ENCODE data around the gene UTP20.
"Not testable (repeated sequence)": the region's sequence is repeated elsewhere in the genome, so short reads cannot be mapped to it uniquely, and the experiment has no call there.

UTP20 gene

GRCh38 chr12:101356794-101357193 lies 76.9 kb downstream of the UTP20 start:
- Mint-ChIP-seq H3K36me3 (ENCODE audit: low read depth) (peaks cover 22% of the 10 kb centered on the region), H3K4me1 (ENCODE audit: low read depth) (no peaks in the 10 kb centered on the region), H3K4me3 (no peak overlapping the region), H3K9me3 (no peaks in the 10 kb centered on the region), H3K27me3 (ENCODE audit: low read depth) (no peaks in the 10 kb centered on the region), H3K27ac (no peak overlapping the region)

DNA sequence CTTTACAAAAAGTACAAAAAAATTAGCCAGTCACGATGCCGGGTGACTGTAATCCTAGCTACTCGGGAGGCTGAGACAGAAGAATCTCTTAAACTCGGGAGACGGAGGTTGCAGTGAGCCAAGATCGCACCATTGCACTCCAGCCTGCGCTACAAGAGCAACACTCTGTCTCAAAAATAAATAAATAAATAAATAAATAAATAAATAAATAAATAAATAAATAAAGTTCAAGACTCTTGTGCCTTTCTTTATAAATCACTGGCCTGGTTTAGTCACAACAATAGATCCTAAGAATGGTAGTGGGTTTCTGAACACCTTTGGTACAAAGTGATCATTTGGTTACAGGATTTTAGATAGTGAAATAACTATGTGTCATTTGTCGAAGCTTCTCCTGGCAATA lies 81.5 kb downstream of the UTP20 start:
- no peak overlapping the region for H3K27ac Mint-ChIP-seq
- no peaks in the 10 kb centered on the region for H3K4me1 Mint-ChIP-seq (ENCODE audit: low read depth)
- peaks cover 27% of the 10 kb centered on the region for H3K36me3 Mint-ChIP-seq (ENCODE audit: low read depth)

DNA sequence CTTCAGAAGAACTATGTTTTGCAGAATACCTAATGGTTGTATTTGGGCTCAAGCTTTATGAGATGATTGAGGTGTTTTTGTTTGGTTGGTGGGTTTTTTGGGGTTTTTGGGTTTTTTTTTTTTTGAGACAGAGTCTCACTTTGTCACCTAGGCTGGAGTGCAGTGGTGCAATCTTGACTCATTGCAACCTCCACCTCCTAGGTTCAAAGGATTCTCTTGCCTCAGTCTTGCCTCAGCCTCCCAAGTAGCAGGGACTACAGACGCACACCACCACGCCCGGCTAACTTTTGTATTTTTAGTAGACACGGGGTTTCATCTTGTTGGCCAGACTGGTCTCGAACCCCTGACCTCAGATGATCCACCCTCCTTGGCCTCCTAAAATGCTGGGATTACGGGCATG lies 88.1 kb downstream of the UTP20 start:
- Mint-ChIP-seq H3K27ac (no peak overlapping the region), H3K36me3 (ENCODE audit: low read depth) (peaks cover 33% of the 10 kb centered on the region), H3K27me3 (ENCODE audit: low read depth) (no peaks in the 10 kb centered on the region), H3K4me3 (no peak overlapping the region), H3K4me1 (ENCODE audit: low read depth) (no peaks in the 10 kb centered on the region), H3K9me3 (no peaks in the 10 kb centered on the region)

More for the DNA sequence above, 81.5 kb downstream of the UTP20 start:
- Mint-ChIP-seq H3K27me3 (ENCODE audit: low read depth) (no peaks in the 10 kb centered on the region), H3K9me3 (no peaks in the 10 kb centered on the region), H3K4me3 (no peak overlapping the region)

DNA sequence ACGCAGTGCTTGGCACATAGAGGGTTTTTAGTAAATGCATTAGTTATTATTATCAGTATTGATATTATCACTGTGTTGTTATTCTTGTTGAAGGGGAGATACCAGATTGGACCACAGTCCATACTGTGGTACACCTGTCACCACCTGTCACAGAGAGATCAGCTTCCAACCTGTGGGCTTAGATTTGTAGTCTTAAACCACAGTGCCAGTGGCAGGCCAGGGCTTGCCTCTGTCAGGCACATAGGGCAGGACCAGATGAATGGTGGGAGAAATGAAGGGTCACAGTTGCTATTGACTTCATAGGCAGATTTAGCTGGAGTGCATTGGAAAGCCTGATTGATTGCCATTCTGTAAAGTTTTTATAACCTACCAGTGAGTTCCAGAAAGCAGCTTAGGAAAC lies 92.5 kb downstream of the UTP20 start:
- Mint-ChIP-seq H3K36me3 (ENCODE audit: low read depth) (peaks cover 28% of the 10 kb centered on the region), H3K27ac (no peak overlapping the region), H3K9me3 (no peaks in the 10 kb centered on the region), H3K4me1 (ENCODE audit: low read depth) (peaks cover 2% of the 10 kb centered on the region), H3K27me3 (ENCODE audit: low read depth) (no peaks in the 10 kb centered on the region), H3K4me3 (no peak overlapping the region)

- H3K4me1 Mint-ChIP-seq (ENCODE audit: low read depth) = peaks cover 2% of the 10 kb centered on the region
- peaks cover 31% of the 10 kb centered on the region for H3K36me3 Mint-ChIP-seq (ENCODE audit: low read depth)
- no peaks in the 10 kb centered on the region for H3K27me3 Mint-ChIP-seq (ENCODE audit: low read depth)
- H3K4me3 Mint-ChIP-seq = no peak overlapping the region
- no peak overlapping the region for H3K27ac Mint-ChIP-seq
- no peaks in the 10 kb centered on the region for H3K9me3 Mint-ChIP-seq
Measured at GRCh38 chr12:101375573-101375972, 95.7 kb downstream of the UTP20 start.

- H3K9me3 Mint-ChIP-seq = no peaks in the 10 kb centered on the region
- no peak overlapping the region for H3K27ac Mint-ChIP-seq
- no peaks in the 10 kb centered on the region for H3K27me3 Mint-ChIP-seq (ENCODE audit: low read depth)
- H3K36me3 Mint-ChIP-seq (ENCODE audit: low read depth) = peaks cover 26% of the 10 kb centered on the region
- H3K4me1 Mint-ChIP-seq (ENCODE audit: low read depth) = peaks cover 2% of the 10 kb centered on the region
- H3K4me3 Mint-ChIP-seq = no peak overlapping the region
Measured at GRCh38 chr12:101379149-101379548, 99.2 kb downstream of the UTP20 start.

DNA sequence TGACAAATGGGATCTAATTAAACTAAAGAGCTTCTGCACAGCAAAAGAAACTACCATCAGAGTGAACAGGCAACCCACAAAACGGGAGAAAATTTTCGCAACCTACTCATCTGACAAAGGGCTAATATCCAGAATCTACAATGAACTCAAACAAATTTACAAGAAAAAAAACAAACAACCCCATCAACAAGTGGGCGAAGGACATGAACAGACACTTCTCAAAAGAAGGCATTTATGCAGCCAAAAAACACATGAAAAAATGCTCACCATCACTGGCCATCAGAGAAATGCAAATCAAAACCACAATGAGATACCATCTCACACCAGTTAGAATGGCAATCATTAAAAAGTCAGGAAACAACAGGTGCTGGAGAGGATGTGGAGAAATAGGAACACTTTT lies 111.3 kb downstream of the UTP20 start:
- not testable (repeated sequence) for H3K4me1 Mint-ChIP-seq (ENCODE audit: low read depth); H3K9me3 Mint-ChIP-seq; H3K27ac Mint-ChIP-seq; H3K27me3 Mint-ChIP-seq (ENCODE audit: low read depth); H3K4me3 Mint-ChIP-seq
- H3K36me3 Mint-ChIP-seq (ENCODE audit: low read depth) = peaks cover 47% of the 10 kb centered on the region

- peak overlapping the region; percentile 93 for H3K27ac Mint-ChIP-seq
- no peaks in the 10 kb centered on the region for H3K9me3 Mint-ChIP-seq
- H3K36me3 Mint-ChIP-seq (ENCODE audit: low read depth) = peaks cover 1% of the 10 kb centered on the region
- peak overlapping the region; percentile 98 for H3K4me3 Mint-ChIP-seq
- H3K4me1 Mint-ChIP-seq (ENCODE audit: low read depth) = peaks cover 17% of the 10 kb centered on the region
- H3K27me3 Mint-ChIP-seq (ENCODE audit: low read depth) = peaks cover 6% of the 10 kb centered on the region
Measured at GRCh38 chr12:101407049-101407435, 127.1 kb downstream of the UTP20 start.

DNA sequence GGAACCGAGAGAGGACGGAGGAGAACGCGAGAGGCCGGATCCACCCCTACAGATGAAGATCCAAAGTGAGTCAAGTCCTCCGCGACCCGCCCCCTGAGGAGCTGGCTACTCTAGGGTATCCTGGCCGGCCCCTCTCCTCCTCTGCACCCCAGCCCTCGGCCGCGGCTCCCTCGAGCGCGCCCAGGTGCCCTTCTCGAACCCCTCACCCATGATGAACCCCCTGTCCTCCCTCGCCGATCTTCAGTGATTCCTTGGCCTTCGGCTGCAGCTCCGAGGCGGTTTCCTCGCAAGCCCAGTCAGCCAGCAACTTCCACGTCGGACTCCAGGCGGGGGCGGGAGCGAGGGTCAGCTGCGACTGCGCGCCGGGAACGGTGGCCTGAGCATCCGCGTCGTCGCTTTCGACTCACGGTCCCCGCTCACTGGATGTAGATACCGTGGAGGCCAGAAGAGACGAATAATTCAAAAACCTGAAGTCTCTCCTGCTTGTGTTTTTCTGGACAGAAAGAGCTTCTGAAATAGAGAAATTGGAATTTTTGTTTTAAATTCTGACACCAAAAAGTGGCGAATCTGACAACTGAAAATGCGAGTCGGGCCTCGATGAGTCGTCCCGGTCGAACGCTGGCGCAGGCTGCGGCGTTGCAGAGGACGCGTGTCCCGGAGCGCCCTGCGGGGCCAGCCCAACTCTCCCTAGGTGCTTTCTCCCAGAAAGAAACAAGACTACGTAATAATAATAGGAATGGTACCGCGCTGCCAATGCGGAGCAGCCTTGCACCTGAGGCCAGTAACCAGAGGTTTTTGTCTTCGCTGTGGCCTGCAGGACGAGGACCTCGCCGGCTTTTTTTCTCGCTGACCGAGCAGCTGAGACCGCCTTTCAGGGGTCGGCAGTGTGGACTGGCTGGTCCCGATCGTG lies 127.8 kb downstream of the UTP20 start, which contains the start of gene ARL1:
ARL1 (minus strand) TSS at position 337 of the 910 bp plus-strand sequence; CDS start at position 210, 127 bp downstream.
- peaks cover 17% of the 10 kb centered on the region for H3K4me1 Mint-ChIP-seq (ENCODE audit: low read depth)
- H3K36me3 Mint-ChIP-seq (ENCODE audit: low read depth) = peaks cover 1% of the 10 kb centered on the region
- H3K27me3 Mint-ChIP-seq (ENCODE audit: low read depth) = peaks cover 13% of the 10 kb centered on the region

DNA sequence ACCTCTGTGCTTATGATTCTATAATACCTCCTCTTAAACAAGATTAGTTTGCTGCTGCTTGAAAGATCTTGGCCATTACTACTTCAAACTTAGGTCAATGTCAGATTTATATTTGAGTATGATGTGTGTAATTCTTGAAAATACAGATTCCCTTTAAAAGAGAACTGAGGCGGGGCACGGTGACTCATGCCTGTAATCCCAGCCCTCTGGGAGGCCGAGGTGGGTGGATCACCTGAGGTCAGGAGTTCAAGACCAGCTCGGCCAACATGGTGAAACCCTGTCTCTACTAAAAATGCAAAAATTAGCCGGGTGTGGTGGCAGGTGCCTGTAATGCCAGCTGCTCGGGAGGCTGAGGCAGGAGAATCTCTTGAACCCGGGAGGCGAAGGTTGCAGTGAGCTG lies 130.3 kb downstream of the UTP20 start:
- not testable (repeated sequence) for H3K36me3 Mint-ChIP-seq (ENCODE audit: low read depth); H3K27ac Mint-ChIP-seq; H3K4me3 Mint-ChIP-seq; H3K9me3 Mint-ChIP-seq
- peaks cover 16% of the 10 kb centered on the region for H3K4me1 Mint-ChIP-seq (ENCODE audit: low read depth)
- peaks cover 23% of the 10 kb centered on the region for H3K27me3 Mint-ChIP-seq (ENCODE audit: low read depth)

More for the DNA sequence above, 127.8 kb downstream of the UTP20 start, which contains the start of gene ARL1:
- peak within 1 kb of the TSS; percentile 93 for H3K27ac Mint-ChIP-seq
- H3K4me3 Mint-ChIP-seq = peak within 1 kb of the TSS; percentile 98
- no peaks in the 10 kb centered on the region for H3K9me3 Mint-ChIP-seq

DNA sequence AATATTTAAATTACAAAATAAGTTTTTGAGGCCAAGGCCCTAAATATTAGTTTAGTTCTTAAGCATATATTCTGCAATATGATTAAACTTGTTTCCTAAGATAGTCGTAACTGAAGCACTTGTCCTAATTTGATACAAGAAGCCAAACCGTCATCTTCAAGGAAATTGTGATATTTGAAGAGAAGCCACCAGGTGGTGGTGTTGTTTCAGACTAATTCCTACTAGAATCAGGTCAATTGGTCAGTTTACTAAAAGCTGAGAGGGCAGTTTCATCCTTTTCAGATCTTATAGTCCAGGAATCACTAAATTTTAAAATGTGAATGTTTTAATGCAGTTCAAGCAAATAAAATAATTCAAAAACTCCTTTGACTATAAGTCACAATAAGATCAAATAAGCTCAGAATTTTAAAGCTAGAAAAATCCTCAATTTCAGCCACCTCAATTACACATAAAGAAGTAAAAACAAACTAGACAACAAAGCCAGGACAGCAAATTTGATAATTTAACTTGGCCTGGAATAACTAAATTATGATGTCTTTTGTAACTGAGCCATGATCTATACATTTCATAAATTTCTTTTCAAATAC lies 134.7 kb downstream of the UTP20 start:
- Mint-ChIP-seq H3K4me3 (no peak overlapping the region), H3K27ac (no peak overlapping the region), H3K27me3 (ENCODE audit: low read depth) (peaks cover 29% of the 10 kb centered on the region), H3K4me1 (ENCODE audit: low read depth) (no peaks in the 10 kb centered on the region), H3K36me3 (ENCODE audit: low read depth) (no peaks in the 10 kb centered on the region), H3K9me3 (no peaks in the 10 kb centered on the region)

- Mint-ChIP-seq H3K36me3 (ENCODE audit: low read depth) (no peaks in the 10 kb centered on the region), H3K4me3 (no peak overlapping the region), H3K27ac (no peak overlapping the region)
Measured at GRCh38 chr12:101415228-101415627, 135.3 kb downstream of the UTP20 start.

DNA sequence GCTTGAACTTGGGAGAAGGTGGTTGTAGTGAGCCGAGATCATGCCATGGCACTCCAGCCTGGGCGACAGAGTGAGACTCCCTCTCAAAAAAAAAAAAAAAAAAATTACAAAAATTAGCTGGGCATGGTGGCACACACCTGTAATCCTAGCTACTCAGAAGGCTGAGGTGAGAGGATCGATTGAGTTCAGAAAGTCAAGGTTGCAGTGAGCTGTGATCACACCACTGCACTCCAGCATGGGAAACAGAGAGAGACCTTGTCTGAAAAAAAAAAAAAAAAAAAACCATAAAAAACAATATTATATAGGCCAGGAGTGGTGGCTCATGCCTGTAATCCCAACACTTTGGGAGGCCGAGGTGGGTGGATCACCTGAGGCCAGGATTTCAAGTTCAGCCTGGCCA lies 142.2 kb downstream of the UTP20 start:
- H3K4me3 Mint-ChIP-seq; H3K27me3 Mint-ChIP-seq (ENCODE audit: low read depth); H3K36me3 Mint-ChIP-seq (ENCODE audit: low read depth); H3K9me3 Mint-ChIP-seq; H3K4me1 Mint-ChIP-seq (ENCODE audit: low read depth); H3K27ac Mint-ChIP-seq: not testable (repeated sequence)

More at GRCh38 chr12:101415228-101415627, 135.3 kb downstream of the UTP20 start:
- H3K4me1 Mint-ChIP-seq (ENCODE audit: low read depth) = no peaks in the 10 kb centered on the region
- no peaks in the 10 kb centered on the region for H3K9me3 Mint-ChIP-seq
- H3K27me3 Mint-ChIP-seq (ENCODE audit: low read depth) = peaks cover 24% of the 10 kb centered on the region

DNA sequence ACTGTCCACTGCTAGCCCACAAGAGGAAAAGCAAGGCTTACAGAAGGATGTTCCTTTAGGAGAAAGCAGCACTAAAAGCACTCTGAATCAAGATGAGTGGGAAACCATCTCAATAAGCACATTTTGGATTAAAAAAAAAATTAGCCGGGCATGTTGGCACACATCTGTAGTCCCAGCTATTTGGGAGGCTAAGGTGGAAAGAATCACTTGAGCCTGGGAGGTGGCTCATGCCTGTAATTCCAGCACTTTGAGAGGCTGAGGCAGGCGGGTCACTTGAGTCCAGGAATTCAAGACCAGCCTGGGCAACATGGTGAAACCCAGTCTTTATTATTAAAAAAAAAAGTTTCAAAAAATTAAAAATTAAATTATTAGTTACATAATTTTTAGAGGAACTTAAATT lies 144.7 kb downstream of the UTP20 start:
- H3K4me3 Mint-ChIP-seq = no peak overlapping the region
- H3K4me1 Mint-ChIP-seq (ENCODE audit: low read depth) = no peaks in the 10 kb centered on the region
- H3K27me3 Mint-ChIP-seq (ENCODE audit: low read depth) = peaks cover 4% of the 10 kb centered on the region
- no peaks in the 10 kb centered on the region for H3K36me3 Mint-ChIP-seq (ENCODE audit: low read depth)
- no peaks in the 10 kb centered on the region for H3K9me3 Mint-ChIP-seq
- H3K27ac Mint-ChIP-seq = no peak overlapping the region

GRCh38 chr12:101430456-101430855 lies 150.6 kb downstream of the UTP20 start:
- no peaks in the 10 kb centered on the region for H3K9me3 Mint-ChIP-seq
- H3K4me1 Mint-ChIP-seq (ENCODE audit: low read depth) = no peaks in the 10 kb centered on the region
- H3K27ac Mint-ChIP-seq = no peak overlapping the region
- no peak overlapping the region for H3K4me3 Mint-ChIP-seq
- H3K27me3 Mint-ChIP-seq (ENCODE audit: low read depth) = peaks cover 4% of the 10 kb centered on the region
- no peaks in the 10 kb centered on the region for H3K36me3 Mint-ChIP-seq (ENCODE audit: low read depth)
